HepG2 (cell line): Measurements from ENCODE around the gene KIAA1549. TPM values are rescaled to one million over a fixed set of nuclear protein-coding genes. Genes with fewer than 3 reads are reported as not detected.

Source experiments
- ATAC-seq: fragments of 200-7000 bp; cut with Tn5 transposase; 3 replicates; pipeline ENCODE4 v1.9.1; 2020; ENCODE audit warnings: mild to moderate bottlenecking, moderate library complexity
- BruUV-seq: library from RNA; stranded (reverse); fragments of 400-500 nt; replicated peaks from 2 replicates; lab custom pipeline; 2021; lab: Mats Ljungman, UMichigan
- CTCF ChIA-PET: fragments of 300-600 bp; formaldehyde crosslinking; extraction: SDS; loops from one replicate; lab custom pipeline; 2021; ENCODE audit warnings: low total read pairs, inconsistent platforms, low intra/inter-chr PET ratio; lab: Yijun Ruan, JAX
- POLR2A ChIA-PET: fragments of 350-600 bp; sonication (Branson Sonifier 250); formaldehyde crosslinking; loops from one replicate; lab custom pipeline; 2020; ENCODE audit warnings: antibody characterized with exemption, inconsistent platforms; lab: Yijun Ruan, JAX
- DNase-seq: peaks from one replicate; pipeline ENCODE4 v3.0.0-alpha.2; 2015; ENCODE audit warnings: low spot score
- FAIRE-seq: peaks from 3 replicates; lab custom pipeline; 2011; peaks lifted over from hg19 to GRCh38; lab: Jason Lieb, UNC
- H2AFZ ChIP-seq: one replicate; pipeline ENCODE4 v1.6.1; 2011; ENCODE audit warnings: low read length, inconsistent platforms
- H3K27ac ChIP-seq: fragments of 300-600 bp; 3 replicates; pipeline ENCODE4 v1.8.0; 2011; ENCODE audit warnings: mixed run types, mild to moderate bottlenecking, mixed read lengths, low read length, inconsistent platforms; ENCODE audit not compliant: insufficient read depth; ENCODE audit errors: extremely low read length
- H3K27me3 ChIP-seq, 2 experiments: fragments of 200-600 bp in 1 of 2; 2 replicates in 1 of 2; 3 replicates in 1 of 2; pipeline versions ENCODE4 v1.6.0 to v1.8.0; 2011; ENCODE audit warnings: low read length in 2 of 2, mild to moderate bottlenecking in 2 of 2, moderate library complexity in 2 of 2, inconsistent platforms in 1 of 2; ENCODE audit not compliant: insufficient read depth in 2 of 2, control insufficient read depth in 1 of 2
- H3K36me3 ChIP-seq, 2 experiments: fragments of 200-600 bp in 1 of 2; replicated peaks in 1 of 2; 2 replicates in 1 of 2; 3 replicates in 1 of 2; pipeline versions ENCODE4 v1.5.1 to v1.8.0; 2011; ENCODE audit warnings: low read length in 2 of 2, inconsistent platforms in 1 of 2; ENCODE audit not compliant: insufficient read depth in 2 of 2, control insufficient read depth in 1 of 2
- H3K4me1 ChIP-seq: 2 replicates; pipeline ENCODE4 v1.5.1; 2012; ENCODE audit warnings: low read length, inconsistent platforms; ENCODE audit not compliant: insufficient read depth
- H3K4me2 ChIP-seq: 2 replicates; pipeline ENCODE4 v1.6.0; 2011; ENCODE audit warnings: low read depth, low read length, inconsistent platforms
- H3K4me3 ChIP-seq, 3 experiments: fragments of 200-600 bp in 1 of 3; sonication (generic), shearing (Covaris generic) in 1 of 3; replicated peaks in 1 of 3; 2 replicates each; pipeline ENCODE4 v1.5.1; 2011 to 2016; ENCODE audit warnings: low read length in 3 of 3, inconsistent platforms in 2 of 3, low read depth in 2 of 3, mild to moderate bottlenecking in 2 of 3, control low read depth in 1 of 3, mixed read lengths in 1 of 3; ENCODE audit not compliant: insufficient read depth in 1 of 3
- H3K79me2 ChIP-seq: one replicate; pipeline ENCODE4 v1.6.1; 2011; ENCODE audit warnings: low read length, inconsistent platforms; ENCODE audit not compliant: insufficient read depth
- H3K9ac ChIP-seq: 2 replicates; pipeline ENCODE4 v1.6.0; 2011; ENCODE audit warnings: mild to moderate bottlenecking, low read depth, low read length, inconsistent platforms; ENCODE audit not compliant: insufficient read depth
- H3K9me3 ChIP-seq: 2 replicates; pipeline ENCODE4 v1.5.1; 2012; ENCODE audit warnings: mild to moderate bottlenecking, low read length
- H4K20me1 ChIP-seq: 2 replicates; pipeline ENCODE4 v1.6.0; 2011; ENCODE audit warnings: inconsistent platforms, mild to moderate bottlenecking, low read length, moderate library complexity; ENCODE audit not compliant: insufficient read depth
- HOMEZ ChIP-seq: IDR thresholded peaks from 2 replicates; pipeline ENCODE4 v1.6.1; 2016; ENCODE audit warnings: low read depth
- ZBTB20 ChIP-seq: sonication (generic); formaldehyde crosslinking; IDR thresholded peaks from 2 replicates; pipeline ENCODE4 v1.8.1; 2023; ENCODE audit warnings: missing genetic modification reagents, low read depth, mild to moderate bottlenecking, borderline replicate concordance
- ZNF333 ChIP-seq: sonication (generic); formaldehyde crosslinking; IDR thresholded peaks from 2 replicates; pipeline ENCODE4 v1.4.0; 2020; ENCODE audit warnings: mild to moderate bottlenecking, missing genetic modification reagents, borderline replicate concordance
- ZNF773 ChIP-seq: sonication (generic); formaldehyde crosslinking; IDR thresholded peaks from 2 replicates; pipeline ENCODE4 v1.4.0; 2020; ENCODE audit warnings: missing genetic modification reagents, borderline replicate concordance
- WGBS: methylation state at CpG from one replicate; pipeline ENCODE4 v1.1.6; 2017; ENCODE audit warnings: low lambda C conversion rate; 5-methylcytosine and 5-hydroxymethylcytosine counted together
- in situ Hi-C: cut with HindIII; loops from 2 replicates; pipeline ENCODE4 v1.10.0; 2017; ENCODE audit warnings: low pct_unique_long_range_greater_than_20kb; ENCODE audit not compliant: extremely low pct_ligation_motif_present
- intact Hi-C: fragments of 100-400 bp; cut with micrococcal nuclease; formaldehyde crosslinking; loops from one replicate; pipeline ENCODE4 v1.10.0; 2022; ENCODE audit not compliant: unreplicated experiment
- polyA plus RNA-seq, 8 experiments: library from polyadenylated mRNA; depleted of rRNA in 3 of 8; stranded (reverse) in 7 of 8; unstranded in 1 of 8; fragments of >200 nt; fragmentation: Illumina TruSeq in 4 of 8; extraction: Trizol in 4 of 8; gene quantifications; 2 replicates each; pipeline versions ENCODE4 v1.2.1 to v1.2.3, GENCODE V29; 2011 to 2016; ENCODE audit warnings: low read depth in 4 of 8, missing spikeins in 1 of 8, mixed read lengths in 1 of 8; ENCODE audit not compliant: insufficient read depth in 1 of 8
- total RNA-seq, 5 experiments: library from RNA; depleted of rRNA; stranded (reverse); fragments of >200 nt; fragmentation: Illumina TruSeq; extraction: Trizol; gene quantifications; 2 replicates each; pipeline ENCODE4 v1.2.3, GENCODE V29; 2016; ENCODE audit warnings: low read depth in 1 of 5
- TF ChIP-seq, protein P1 (sequence below): sonication (generic); formaldehyde crosslinking; IDR thresholded peaks from one replicate; pipeline ENCODE4 v1.5.1; 2020; ENCODE audit warnings: mild to moderate bottlenecking, missing genetic modification reagents; ENCODE audit errors: not compliant biosample characterization
- TF ChIP-seq, protein P2 (sequence below): IDR thresholded peaks from 2 replicates; pipeline ENCODE4 v1.6.1; 2016; ENCODE audit warnings: low read depth, control low read depth

Gene KIAA1549
- total and polyA plus RNA-seq, 2 of the 13 experiments (the other 11 are each of a cell fraction or from before 2014, with no cell fraction given): 1.1 to 1.8 TPM

GRCh38 chr7:138798836-138799235 lies 182.4 kb downstream of the KIAA1549 start (continued):
- TF ChIP-seq, protein P1, sequence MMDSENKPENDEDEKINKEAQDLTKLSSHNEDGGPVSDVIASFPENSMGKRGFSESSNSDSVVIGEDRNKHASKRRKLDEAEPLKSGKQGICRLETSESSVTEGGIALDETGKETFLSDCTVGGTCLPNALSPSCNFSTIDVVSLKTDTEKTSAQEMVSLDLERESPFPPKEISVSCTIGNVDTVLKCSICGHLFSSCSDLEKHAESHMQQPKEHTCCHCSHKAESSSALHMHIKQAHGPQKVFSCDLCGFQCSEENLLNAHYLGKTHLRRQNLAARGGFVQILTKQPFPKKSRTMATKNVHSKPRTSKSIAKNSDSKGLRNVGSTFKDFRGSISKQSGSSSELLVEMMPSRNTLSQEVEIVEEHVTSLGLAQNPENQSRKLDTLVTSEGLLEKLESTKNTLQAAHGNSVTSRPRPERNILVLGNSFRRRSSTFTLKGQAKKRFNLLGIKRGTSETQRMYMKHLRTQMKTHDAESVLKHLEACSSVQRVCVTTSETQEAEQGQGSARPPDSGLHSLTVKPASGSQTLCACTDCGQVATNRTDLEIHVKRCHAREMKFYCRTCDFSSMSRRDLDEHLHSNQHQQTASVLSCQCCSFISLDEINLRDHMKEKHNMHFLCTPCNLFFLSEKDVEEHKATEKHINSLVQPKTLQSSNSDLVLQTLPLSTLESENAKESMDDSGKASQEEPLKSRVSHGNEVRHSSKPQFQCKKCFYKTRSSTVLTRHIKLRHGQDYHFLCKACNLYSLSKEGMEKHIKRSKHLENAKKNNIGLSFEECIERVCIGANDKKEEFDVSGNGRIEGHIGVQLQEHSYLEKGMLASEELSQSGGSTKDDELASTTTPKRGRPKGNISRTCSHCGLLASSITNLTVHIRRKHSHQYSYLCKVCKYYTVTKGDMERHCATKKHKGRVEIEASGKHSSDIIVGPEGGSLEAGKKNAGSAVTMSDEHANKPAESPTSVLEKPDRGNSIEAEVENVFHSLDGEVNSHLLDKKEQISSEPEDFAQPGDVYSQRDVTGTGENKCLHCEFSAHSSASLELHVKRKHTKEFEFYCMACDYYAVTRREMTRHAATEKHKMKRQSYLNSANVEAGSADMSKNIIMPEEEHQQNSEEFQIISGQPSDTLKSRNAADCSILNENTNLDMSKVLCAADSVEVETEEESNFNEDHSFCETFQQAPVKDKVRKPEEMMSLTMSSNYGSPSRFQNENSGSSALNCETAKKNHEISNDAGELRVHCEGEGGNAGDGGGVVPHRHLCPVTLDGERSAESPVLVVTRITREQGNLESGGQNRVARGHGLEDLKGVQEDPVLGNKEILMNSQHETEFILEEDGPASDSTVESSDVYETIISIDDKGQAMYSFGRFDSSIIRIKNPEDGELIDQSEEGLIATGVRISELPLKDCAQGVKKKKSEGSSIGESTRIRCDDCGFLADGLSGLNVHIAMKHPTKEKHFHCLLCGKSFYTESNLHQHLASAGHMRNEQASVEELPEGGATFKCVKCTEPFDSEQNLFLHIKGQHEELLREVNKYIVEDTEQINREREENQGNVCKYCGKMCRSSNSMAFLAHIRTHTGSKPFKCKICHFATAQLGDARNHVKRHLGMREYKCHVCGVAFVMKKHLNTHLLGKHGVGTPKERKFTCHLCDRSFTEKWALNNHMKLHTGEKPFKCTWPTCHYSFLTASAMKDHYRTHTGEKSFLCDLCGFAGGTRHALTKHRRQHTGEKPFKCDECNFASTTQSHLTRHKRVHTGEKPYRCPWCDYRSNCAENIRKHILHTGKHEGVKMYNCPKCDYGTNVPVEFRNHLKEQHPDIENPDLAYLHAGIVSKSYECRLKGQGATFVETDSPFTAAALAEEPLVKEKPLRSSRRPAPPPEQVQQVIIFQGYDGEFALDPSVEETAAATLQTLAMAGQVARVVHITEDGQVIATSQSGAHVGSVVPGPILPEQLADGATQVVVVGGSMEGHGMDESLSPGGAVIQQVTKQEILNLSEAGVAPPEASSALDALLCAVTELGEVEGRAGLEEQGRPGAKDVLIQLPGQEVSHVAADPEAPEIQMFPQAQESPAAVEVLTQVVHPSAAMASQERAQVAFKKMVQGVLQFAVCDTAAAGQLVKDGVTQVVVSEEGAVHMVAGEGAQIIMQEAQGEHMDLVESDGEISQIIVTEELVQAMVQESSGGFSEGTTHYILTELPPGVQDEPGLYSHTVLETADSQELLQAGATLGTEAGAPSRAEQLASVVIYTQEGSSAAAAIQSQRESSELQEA: no peak

DNA sequence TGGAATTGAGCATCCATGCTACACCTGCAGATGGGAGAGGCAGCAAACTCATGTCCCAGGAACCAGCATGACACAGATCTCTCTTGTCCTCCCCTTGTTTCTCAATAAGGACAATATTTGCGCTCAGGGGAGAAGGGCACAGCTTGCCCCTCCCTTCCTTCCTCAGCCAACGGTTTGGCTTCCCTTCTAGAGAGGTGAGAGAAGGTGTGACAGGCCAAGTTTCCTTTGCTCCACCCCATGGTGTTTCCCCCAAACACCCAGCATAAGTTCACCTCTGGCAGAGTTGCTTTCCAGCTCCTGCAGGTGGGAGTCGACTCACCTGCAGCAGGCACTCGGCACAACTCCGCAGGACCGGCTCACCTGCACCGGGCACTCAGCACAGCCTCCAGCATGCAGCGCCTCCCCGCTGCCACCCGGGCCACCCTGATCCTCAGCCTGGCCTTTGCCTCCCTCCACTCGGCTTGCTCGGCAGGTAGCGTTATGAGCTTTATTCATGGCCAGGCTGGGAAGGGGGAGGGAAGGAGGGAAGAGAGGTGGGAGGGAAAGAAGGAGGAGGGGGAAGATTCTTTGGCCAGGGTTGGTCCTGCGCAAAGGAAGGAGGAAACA lies 183.4 kb downstream of the KIAA1549 start, which contains the start of the genes ATP6V0A4 and TMEM213:
Gene ATP6V0A4, minus strand, starts transcription at position 482 of the 606 bp plus-strand sequence. CDS start 26,949 bp downstream, outside the sequence.
Gene TMEM213, plus strand, starts transcription at position 280 of the 606 bp plus-strand sequence. Its CDS starts 111 bp downstream, at position 391.
- Histone ChIP-seq H3K79me2 (no peaks in the 10 kb centered on the region), H3K4me2 (no peak within 1 kb of the TSS), H3K4me3 (no peak within 1 kb of the TSS), H3K9me3 (no peaks in the 10 kb centered on the region), H4K20me1 (no peaks in the 10 kb centered on the region), H3K4me1 (peaks cover 27% of the 10 kb centered on the region), H3K27ac (no peak within 1 kb of the TSS), H2AFZ (no peak within 1 kb of the TSS), H3K9ac (no peak within 1 kb of the TSS), H3K27me3 (peaks cover 3 to 14% of the 10 kb centered on the region in 2 experiments; a peak in 2 of 5 replicates), H3K36me3 (no peaks in the 10 kb centered on the region)
- ChIA-PET CTCF (no interaction called here), POLR2A (no interaction called here)
- no TSS peak for BruUV-seq
- in situ Hi-C loops (no loop called here), intact Hi-C loops (no loop called here)
- DNase-seq (no peak), FAIRE-seq (no peak), ATAC-seq (peak; percentile 40)
- WGBS: 35% methylated on average over 11 of the region's 14 CpGs
- TF ChIP-seq ZBTB20 (CRISPR knock-in tag): no peak
- TF ChIP-seq ZNF333 (CRISPR knock-in tag): no peak
- TF ChIP-seq, protein P2, sequence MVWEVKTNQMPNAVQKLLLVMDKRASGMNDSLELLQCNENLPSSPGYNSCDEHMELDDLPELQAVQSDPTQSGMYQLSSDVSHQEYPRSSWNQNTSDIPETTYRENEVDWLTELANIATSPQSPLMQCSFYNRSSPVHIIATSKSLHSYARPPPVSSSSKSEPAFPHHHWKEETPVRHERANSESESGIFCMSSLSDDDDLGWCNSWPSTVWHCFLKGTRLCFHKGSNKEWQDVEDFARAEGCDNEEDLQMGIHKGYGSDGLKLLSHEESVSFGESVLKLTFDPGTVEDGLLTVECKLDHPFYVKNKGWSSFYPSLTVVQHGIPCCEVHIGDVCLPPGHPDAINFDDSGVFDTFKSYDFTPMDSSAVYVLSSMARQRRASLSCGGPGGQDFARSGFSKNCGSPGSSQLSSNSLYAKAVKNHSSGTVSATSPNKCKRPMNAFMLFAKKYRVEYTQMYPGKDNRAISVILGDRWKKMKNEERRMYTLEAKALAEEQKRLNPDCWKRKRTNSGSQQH: no peak
- no peak for TF ChIP-seq ZNF773 (CRISPR knock-in tag)
- TF ChIP-seq HOMEZ (CRISPR knock-in tag): no peak
